Mesenchymal stem cell (in vitro differentiated cells and primary cell): ENCODE measurements around the gene TAAR9.
A peak's percentile ranks its signal among the peaks of the same experiment; 100 is the strongest.

Experiments used
- DNase-seq: peaks from one replicate; pipeline ENCODE4 v3.0.0-alpha.2; 2013
- H2AFZ ChIP-seq: one replicate; pipeline ENCODE4 v1.6.1; 2013; ENCODE audit warnings: low read depth, mild to moderate bottlenecking, control low read depth, inconsistent platforms, low read length, moderate library complexity
- H2AK5ac ChIP-seq: 2 replicates; pipeline ENCODE4 v1.6.1; 2013; ENCODE audit warnings: low read length, moderate library complexity, mild to moderate bottlenecking, inconsistent platforms; ENCODE audit not compliant: severe bottlenecking
- H2BK120ac ChIP-seq: one replicate; pipeline ENCODE4 v1.6.1; 2013; ENCODE audit warnings: low read depth, mild to moderate bottlenecking, inconsistent platforms, low read length, moderate library complexity
- H2BK12ac ChIP-seq, 2 experiments: one replicate each; pipeline ENCODE4 v1.6.1; 2013; ENCODE audit warnings: inconsistent platforms in 2 of 2, low read length in 2 of 2, mild to moderate bottlenecking in 2 of 2, moderate library complexity in 2 of 2, control low read depth in 1 of 2
- H2BK15ac ChIP-seq: one replicate; pipeline ENCODE4 v1.6.1; 2013; ENCODE audit warnings: mild to moderate bottlenecking, low read depth, inconsistent platforms; ENCODE audit not compliant: poor library complexity, severe bottlenecking
- H2BK5ac ChIP-seq: 2 replicates; pipeline ENCODE4 v1.6.1; 2013; ENCODE audit warnings: low read depth, mild to moderate bottlenecking, low read length, control low read depth, inconsistent platforms; ENCODE audit not compliant: poor library complexity, severe bottlenecking
- H3K14ac ChIP-seq, 2 experiments: one replicate each; pipeline ENCODE4 v1.6.1; 2013; ENCODE audit warnings: inconsistent platforms in 2 of 2, low read length in 2 of 2, control low read depth in 1 of 2, mild to moderate bottlenecking in 1 of 2, moderate library complexity in 1 of 2
- H3K18ac ChIP-seq, 2 experiments: one replicate each; pipeline ENCODE4 v1.6.1; 2013; ENCODE audit warnings: inconsistent platforms in 2 of 2, low read length in 2 of 2, control low read depth in 1 of 2, low read depth in 1 of 2, mild to moderate bottlenecking in 1 of 2
- H3K23ac ChIP-seq, 2 experiments: one replicate each; pipeline ENCODE4 v1.6.1; 2013; ENCODE audit warnings: inconsistent platforms in 2 of 2, low read length in 2 of 2, mild to moderate bottlenecking in 2 of 2, moderate library complexity in 2 of 2, control low read depth in 1 of 2
- H3K27ac ChIP-seq: 2 replicates; pipeline ENCODE4 v1.5.1; 2013; ENCODE audit warnings: mild to moderate bottlenecking, moderate library complexity, low read length, control low read depth, inconsistent platforms; ENCODE audit not compliant: poor library complexity, severe bottlenecking
- H3K27me3 ChIP-seq, 2 experiments: 2 replicates each; pipeline versions ENCODE4 v1.6.1 to v1.7.0; 2013; ENCODE audit warnings: low read length in 2 of 2, mild to moderate bottlenecking in 2 of 2, moderate library complexity in 2 of 2, control low read depth in 1 of 2, inconsistent platforms in 1 of 2; ENCODE audit not compliant: control insufficient read depth in 1 of 2, insufficient read depth in 1 of 2
- H3K36me3 ChIP-seq, 2 experiments: 2 replicates each; pipeline versions ENCODE4 v1.6.1 to v1.7.0; 2013; ENCODE audit warnings: low read length in 2 of 2, control low read depth in 1 of 2, inconsistent platforms in 1 of 2, low read depth in 1 of 2, mild to moderate bottlenecking in 1 of 2; ENCODE audit not compliant: insufficient read depth in 2 of 2, control insufficient read depth in 1 of 2
- H3K4ac ChIP-seq, 2 experiments: one replicate each; pipeline ENCODE4 v1.6.1; 2013; ENCODE audit warnings: inconsistent platforms in 2 of 2, low read length in 2 of 2, mild to moderate bottlenecking in 2 of 2, moderate library complexity in 2 of 2, control low read depth in 1 of 2, low read depth in 1 of 2
- H3K4me1 ChIP-seq: 2 replicates; pipeline ENCODE4 v1.6.1; 2013; ENCODE audit warnings: low read depth, low read length, control low read depth; ENCODE audit not compliant: control insufficient read depth, insufficient read depth
- H3K4me2 ChIP-seq: 2 replicates; pipeline ENCODE4 v1.6.1; 2013; ENCODE audit warnings: low read length, mild to moderate bottlenecking, inconsistent platforms; ENCODE audit not compliant: poor library complexity, severe bottlenecking
- H3K4me3 ChIP-seq, 2 experiments: 2 replicates each; pipeline versions ENCODE4 v1.5.1 to v1.7.0; 2013; ENCODE audit warnings: low read length in 2 of 2, mild to moderate bottlenecking in 2 of 2, control low read depth in 1 of 2, low read depth in 1 of 2; ENCODE audit not compliant: insufficient read depth in 1 of 2
- H3K79me1 ChIP-seq: replicated peaks from 2 replicates; pipeline ENCODE4 v1.6.1; 2013; ENCODE audit warnings: mild to moderate bottlenecking, control low read depth, low read length, inconsistent platforms; ENCODE audit not compliant: poor library complexity, severe bottlenecking
- H3K9ac ChIP-seq: 2 replicates; pipeline ENCODE4 v1.7.0; 2013; ENCODE audit warnings: mild to moderate bottlenecking, low read length, moderate library complexity
- H3K9me3 ChIP-seq: 2 replicates; pipeline ENCODE4 v1.7.0; 2013; ENCODE audit warnings: mild to moderate bottlenecking, low read length; ENCODE audit not compliant: control insufficient read depth
- H4K8ac ChIP-seq: one replicate; pipeline ENCODE4 v1.6.1; 2013; ENCODE audit warnings: inconsistent platforms, mild to moderate bottlenecking, low read length, moderate library complexity
- H4K91ac ChIP-seq: one replicate; pipeline ENCODE4 v1.6.1; 2013; ENCODE audit warnings: mild to moderate bottlenecking, low read length, inconsistent platforms
- WGBS: methylation state at CpG from one replicate; pipeline ENCODE4 v1.1.7; 2013; ENCODE audit warnings: mixed read lengths; 5-methylcytosine and 5-hydroxymethylcytosine counted together

The TAAR9 gene

GRCh38 chr6:132515386-132515785 lies 22.7 kb upstream of the TAAR9 start:
- Histone ChIP-seq H3K23ac (no peak overlapping the region), H3K9me3 (no peaks in the 10 kb centered on the region), H3K27ac (no peak overlapping the region), H3K4me1 (no peaks in the 10 kb centered on the region), H2BK5ac (no peak overlapping the region), H2BK15ac (no peak overlapping the region), H2BK12ac (no peak overlapping the region), H3K4me2 (no peak overlapping the region), H3K4me3 (no peak overlapping the region), H3K9ac (no peak overlapping the region), H3K18ac (no peak overlapping the region), H4K8ac (no peak overlapping the region), H4K91ac (no peak overlapping the region), H3K79me1 (no peaks in the 10 kb centered on the region), H2AFZ (no peak overlapping the region), H3K27me3 (no peaks in the 10 kb centered on the region), H3K14ac (no peak overlapping the region), H2BK120ac (no peak overlapping the region), H2AK5ac (no peak overlapping the region), H3K36me3 (no peaks in the 10 kb centered on the region), H3K4ac (no peak overlapping the region)
- WGBS, result 47% methylated on average over 2 of the region's 2 CpGs
- DNase-seq, result no peak

- Histone ChIP-seq H3K36me3 (no peaks in the 10 kb centered on the region), H3K4me1 (no peaks in the 10 kb centered on the region), H3K18ac (no peak overlapping the region), H3K14ac (no peak overlapping the region), H3K23ac (no peak overlapping the region), H3K4me3 (no peak overlapping the region), H3K9me3 (no peaks in the 10 kb centered on the region), H3K9ac (peak overlapping the region; percentile 23), H4K91ac (no peak overlapping the region), H3K4ac (no peak overlapping the region), H2AK5ac (no peak overlapping the region), H2AFZ (no peak overlapping the region), H3K4me2 (no peak overlapping the region), H2BK120ac (no peak overlapping the region), H3K27ac (no peak overlapping the region), H4K8ac (no peak overlapping the region), H3K27me3 (no peaks in the 10 kb centered on the region), H3K79me1 (no peaks in the 10 kb centered on the region), H2BK15ac (no peak overlapping the region), H2BK12ac (no peak overlapping the region), H2BK5ac (no peak overlapping the region)
- DNase-seq, result no peak
- no CpG with 5 or more reads among the region's 2 CpGs for WGBS
Measured at GRCh38 chr6:132520953-132521352, 17.1 kb upstream of the TAAR9 start.

- Histone ChIP-seq H3K27me3 (no peaks in the 10 kb centered on the region), H3K23ac (no peak overlapping the region), H3K79me1 (no peaks in the 10 kb centered on the region), H2BK120ac (no peak overlapping the region), H4K91ac (no peak overlapping the region), H3K9me3 (no peaks in the 10 kb centered on the region), H2BK12ac (no peak overlapping the region), H3K27ac (no peak overlapping the region), H2AK5ac (no peak overlapping the region), H4K8ac (no peak overlapping the region), H3K4me1 (no peaks in the 10 kb centered on the region), H3K9ac (no peak overlapping the region), H3K4me2 (no peak overlapping the region), H3K36me3 (no peaks in the 10 kb centered on the region), H3K4ac (no peak overlapping the region), H2BK15ac (no peak overlapping the region), H3K4me3 (no peak overlapping the region), H3K14ac (no peak overlapping the region), H3K18ac (no peak overlapping the region), H2AFZ (no peak overlapping the region), H2BK5ac (no peak overlapping the region)
- DNase-seq, result no peak
- WGBS, result 88% methylated on average over 5 of the region's 5 CpGs
Measured at GRCh38 chr6:132524646-132525045, 13.4 kb upstream of the TAAR9 start.

- Histone ChIP-seq H3K18ac (no peak overlapping the region), H3K9me3 (no peaks in the 10 kb centered on the region), H3K4me2 (no peak overlapping the region), H3K36me3 (no peaks in the 10 kb centered on the region), H3K4me1 (no peaks in the 10 kb centered on the region), H2BK5ac (no peak overlapping the region), H2BK120ac (no peak overlapping the region), H3K4ac (no peak overlapping the region), H3K27me3 (no peaks in the 10 kb centered on the region), H4K91ac (no peak overlapping the region), H2BK15ac (no peak overlapping the region), H3K14ac (no peak overlapping the region), H4K8ac (no peak overlapping the region), H2AFZ (no peak overlapping the region), H2BK12ac (no peak overlapping the region), H3K23ac (no peak overlapping the region), H3K27ac (no peak overlapping the region), H3K79me1 (no peaks in the 10 kb centered on the region), H3K9ac (no peak overlapping the region), H3K4me3 (no peak overlapping the region), H2AK5ac (no peak overlapping the region)
- WGBS, result 75% methylated on average over 4 of the region's 4 CpGs
- no peak for DNase-seq
Measured at GRCh38 chr6:132525866-132526265, 12.2 kb upstream of the TAAR9 start.
